ENCODE data around the gene NPAS2. TPM values are rescaled to one million over a fixed set of nuclear protein-coding genes. Genes with fewer than 3 reads are reported as not detected.

The NPAS2 gene
- polyA plus RNA-seq, 1 experiment: 13.5 TPM

DNA sequence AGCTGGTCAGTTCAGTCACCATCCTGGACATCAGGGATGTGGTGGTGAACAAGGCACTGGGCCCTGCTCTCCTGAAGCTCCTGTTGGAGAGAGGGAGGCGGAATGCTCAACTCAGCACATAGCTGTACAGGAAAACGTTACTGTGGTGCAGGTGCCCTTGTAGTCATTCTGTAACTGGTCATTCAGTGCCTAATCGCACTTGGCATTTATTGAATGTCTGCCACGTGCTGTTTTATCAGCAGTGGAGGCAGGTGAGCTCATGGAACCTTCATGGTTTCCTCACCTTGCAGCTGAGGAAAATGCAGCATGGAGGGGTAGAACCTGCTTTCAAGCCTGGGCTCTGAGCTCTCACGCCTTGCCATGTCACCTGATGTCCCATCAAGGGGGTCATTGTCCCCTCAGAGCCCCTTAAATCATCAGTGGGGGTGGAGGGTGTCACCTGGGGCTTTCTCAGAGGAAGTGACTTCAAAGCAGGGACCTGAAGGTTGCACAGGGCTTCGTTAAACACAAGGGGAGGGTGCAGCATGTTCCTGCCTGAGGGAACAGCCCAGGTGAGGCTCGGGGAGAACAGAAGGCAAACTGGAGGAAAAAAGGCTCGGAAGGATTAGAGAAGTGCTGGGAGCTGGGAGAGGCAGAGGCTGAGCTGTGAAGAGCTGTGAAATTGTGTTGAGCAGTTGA, 126.1 kb downstream of the NPAS2 start:
- DNase-seq (ENCODE audit: low read depth, low spot score): no peak
- Histone ChIP-seq H3K27ac (ENCODE audit: low read depth, low read length) (no peak overlapping the region), H3K9me3 (ENCODE audit: control insufficient read depth, insufficient read depth, low read length) (no peaks in the 10 kb centered on the region), H3K4me3 (ENCODE audit: low read depth, low read length) (no peak overlapping the region), H3K27me3 (ENCODE audit: control insufficient read depth, insufficient read depth, low read length) (no peaks in the 10 kb centered on the region)
- TF ChIP-seq, protein P1, sequence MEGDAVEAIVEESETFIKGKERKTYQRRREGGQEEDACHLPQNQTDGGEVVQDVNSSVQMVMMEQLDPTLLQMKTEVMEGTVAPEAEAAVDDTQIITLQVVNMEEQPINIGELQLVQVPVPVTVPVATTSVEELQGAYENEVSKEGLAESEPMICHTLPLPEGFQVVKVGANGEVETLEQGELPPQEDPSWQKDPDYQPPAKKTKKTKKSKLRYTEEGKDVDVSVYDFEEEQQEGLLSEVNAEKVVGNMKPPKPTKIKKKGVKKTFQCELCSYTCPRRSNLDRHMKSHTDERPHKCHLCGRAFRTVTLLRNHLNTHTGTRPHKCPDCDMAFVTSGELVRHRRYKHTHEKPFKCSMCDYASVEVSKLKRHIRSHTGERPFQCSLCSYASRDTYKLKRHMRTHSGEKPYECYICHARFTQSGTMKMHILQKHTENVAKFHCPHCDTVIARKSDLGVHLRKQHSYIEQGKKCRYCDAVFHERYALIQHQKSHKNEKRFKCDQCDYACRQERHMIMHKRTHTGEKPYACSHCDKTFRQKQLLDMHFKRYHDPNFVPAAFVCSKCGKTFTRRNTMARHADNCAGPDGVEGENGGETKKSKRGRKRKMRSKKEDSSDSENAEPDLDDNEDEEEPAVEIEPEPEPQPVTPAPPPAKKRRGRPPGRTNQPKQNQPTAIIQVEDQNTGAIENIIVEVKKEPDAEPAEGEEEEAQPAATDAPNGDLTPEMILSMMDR (IDR thresholded peaks at IDR 0.05; ENCODE audit: low read depth, low read length): no peak
- ChIA-PET CTCF (no interaction called here), POLR2A (no interaction called here)

DNA sequence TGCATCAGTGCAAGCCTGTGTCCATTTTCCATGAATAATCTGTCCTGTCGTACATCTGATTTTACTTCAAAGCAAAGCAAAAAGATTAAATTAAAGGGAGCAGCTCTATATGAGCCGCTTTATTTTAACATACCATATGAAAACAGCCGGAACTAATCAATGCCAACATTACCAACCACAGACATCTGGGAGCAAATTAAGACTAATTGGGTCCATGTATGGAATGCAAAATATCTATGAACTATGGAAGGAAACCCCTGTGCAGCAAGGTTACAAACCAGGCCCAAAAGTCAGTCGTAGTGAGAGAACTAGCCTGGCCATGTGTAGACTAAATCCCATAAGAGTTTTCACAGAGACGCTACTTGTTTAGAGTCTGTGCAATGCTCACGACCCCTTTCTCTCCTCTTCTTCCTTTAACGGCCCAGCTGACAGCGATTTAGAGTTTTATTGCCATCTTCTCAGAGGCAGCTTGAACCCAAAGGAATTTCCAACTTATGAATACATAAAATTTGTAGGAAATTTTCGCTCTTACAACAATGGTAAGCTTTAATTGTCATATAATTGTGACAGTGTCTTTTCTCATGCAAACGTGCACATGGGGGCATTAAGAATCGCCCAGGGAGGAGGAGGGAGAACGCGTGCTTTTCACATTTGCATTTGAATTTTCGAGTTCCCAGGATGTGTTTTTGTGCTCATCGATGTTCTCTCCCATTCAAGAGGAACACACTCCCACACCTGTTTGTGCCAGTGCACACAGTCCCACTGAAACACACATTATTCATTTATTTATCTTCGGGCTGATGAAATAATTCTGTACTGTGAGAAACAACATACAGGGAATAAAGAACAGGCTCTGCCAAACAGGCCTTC, 129.2 kb downstream of the NPAS2 start:
- Histone ChIP-seq H3K27me3 (ENCODE audit: control insufficient read depth, insufficient read depth, low read length) (no peaks in the 10 kb centered on the region), H3K27ac (ENCODE audit: low read depth, low read length) (no peak overlapping the region), H3K4me3 (ENCODE audit: low read depth, low read length) (no peak overlapping the region), H3K9me3 (ENCODE audit: control insufficient read depth, insufficient read depth, low read length) (no peaks in the 10 kb centered on the region)
- ChIA-PET POLR2A (no interaction called here), CTCF (interaction anchor here (0.8 to 1.3 kb wide), 2 partner anchors 10 to 219 kb away, joined by 3 to 6 read pairs; no protein-coding TSS in a partner anchor)
- TF ChIP-seq, protein P1 (IDR thresholded peaks at IDR 0.05; ENCODE audit: low read depth, low read length): no peak
- no peak for DNase-seq (ENCODE audit: low read depth, low spot score)

DNA sequence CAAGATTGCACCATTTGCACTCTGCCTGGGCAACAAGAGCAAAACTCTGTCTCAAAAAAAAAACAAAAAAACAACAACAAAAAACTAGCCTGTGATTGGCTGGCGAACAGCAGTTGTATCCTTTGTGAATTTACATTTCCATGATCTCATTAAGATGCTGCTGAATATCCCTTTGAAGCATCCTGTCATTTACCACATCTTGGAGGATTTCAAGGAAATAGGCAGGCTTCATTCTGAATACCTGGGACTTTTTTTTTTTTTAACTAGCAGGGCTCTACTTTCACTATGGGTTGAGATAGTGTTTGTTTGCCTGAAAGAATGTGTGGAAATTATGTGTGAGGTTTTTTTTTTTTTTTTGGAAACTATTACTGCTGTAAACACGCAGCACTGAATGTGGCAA, 132.6 kb downstream of the NPAS2 start:
- DNase-seq (ENCODE audit: low read depth, low spot score): no peak
- ChIA-PET CTCF (no interaction called here), POLR2A (no interaction called here)
- no peaks in the 10 kb centered on the region; the same call in 1 of the 2 replicates for H3K9me3 ChIP-seq (ENCODE audit: control insufficient read depth, insufficient read depth, low read length)
- TF ChIP-seq, protein P1 (IDR thresholded peaks at IDR 0.05; ENCODE audit: low read depth, low read length): no peak
- H3K4me3 ChIP-seq (ENCODE audit: low read depth, low read length): no peak overlapping the region
- no peaks in the 10 kb centered on the region for H3K27me3 ChIP-seq (ENCODE audit: control insufficient read depth, insufficient read depth, low read length)
- H3K27ac ChIP-seq (ENCODE audit: low read depth, low read length): no peak overlapping the region

DNA sequence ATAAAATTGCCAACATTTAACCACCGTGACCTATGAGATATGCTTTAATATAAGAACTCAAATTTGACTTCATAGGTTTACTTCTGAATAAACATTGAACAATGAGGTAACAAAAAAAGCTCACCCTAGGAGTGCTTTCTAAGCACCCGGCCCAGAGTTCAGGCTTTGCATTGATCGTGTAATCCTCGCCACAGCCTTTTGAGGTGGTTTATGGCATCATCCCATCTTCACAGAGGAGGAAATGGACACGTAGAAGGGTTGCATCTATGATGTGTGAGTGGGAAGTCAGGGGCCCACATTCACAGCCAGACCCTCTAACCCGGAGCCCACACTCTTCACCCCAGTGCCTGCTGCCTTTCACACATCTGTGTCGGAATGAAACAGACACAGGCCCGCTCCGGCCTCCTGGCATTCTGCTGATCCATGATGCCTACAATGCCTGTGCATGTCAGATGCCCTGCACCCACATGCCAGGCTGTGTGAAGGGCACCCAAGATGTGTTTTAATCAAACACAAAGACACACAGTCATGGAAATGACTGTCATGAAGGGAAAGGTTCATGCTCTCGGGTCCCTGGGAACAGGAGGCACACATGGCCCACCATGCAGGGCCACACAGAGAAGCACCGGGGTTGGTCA, 133.6 kb downstream of the NPAS2 start:
- Histone ChIP-seq H3K4me3 (ENCODE audit: low read depth, low read length) (no peak overlapping the region), H3K9me3 (ENCODE audit: control insufficient read depth, insufficient read depth, low read length) (no peaks in the 10 kb centered on the region; the same call in 1 of the 2 replicates), H3K27ac (ENCODE audit: low read depth, low read length) (peak overlapping the region; percentile 21), H3K27me3 (ENCODE audit: control insufficient read depth, insufficient read depth, low read length) (no peaks in the 10 kb centered on the region)
- TF ChIP-seq, protein P1 (IDR thresholded peaks at IDR 0.05; ENCODE audit: low read depth, low read length): no peak
- DNase-seq (ENCODE audit: low read depth, low spot score): no peak
- ChIA-PET CTCF (no interaction called here), POLR2A (no interaction called here)

Data from AG04450 (cell line).